ENCODE data around the gene IER5L. TPM values are rescaled to one million over a fixed set of nuclear protein-coding genes. Genes with fewer than 3 reads are reported as not detected.

Gene IER5L
- total and polyA plus RNA-seq, 10 donors, result 3.9 to 14.0 (median 8.2) TPM

DNA sequence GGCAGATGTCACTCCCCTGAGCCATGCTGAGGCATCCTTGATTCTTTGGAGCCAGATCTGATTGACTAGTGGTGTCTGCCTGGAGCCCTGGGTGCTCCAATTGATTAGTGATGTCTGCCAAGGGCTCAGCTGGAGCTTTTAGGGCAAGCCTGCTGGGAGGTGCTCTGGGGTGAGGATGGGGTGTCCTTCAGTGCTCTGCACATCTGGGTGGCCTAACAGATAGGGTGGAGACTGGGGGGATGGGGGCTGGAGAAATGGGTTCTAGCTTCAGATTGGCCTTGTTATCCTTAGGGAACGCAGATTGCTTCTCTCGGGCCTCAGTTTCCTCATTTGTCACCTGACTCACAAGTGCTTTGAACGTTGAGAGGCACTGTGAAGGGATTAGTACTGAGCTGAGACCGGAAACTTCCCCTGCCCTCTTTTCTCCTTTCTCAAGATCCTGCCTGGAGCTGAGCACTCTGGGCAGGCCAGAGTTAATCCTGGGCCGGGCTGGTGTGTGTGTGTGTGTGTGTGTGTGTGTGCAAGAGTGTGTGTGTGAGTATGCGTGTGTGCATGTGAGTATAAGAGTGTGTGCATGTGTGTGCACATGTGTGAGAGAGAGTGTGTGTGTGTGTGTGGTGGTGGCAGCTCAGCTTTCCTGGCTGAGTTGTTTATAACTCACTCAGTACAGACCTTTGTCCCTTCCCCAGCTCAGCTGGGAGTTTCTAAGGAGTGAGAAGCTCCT lies 5.6 kb upstream of the IER5L start:
- intact Hi-C loops (cut with DNase I; ENCODE audit: low total_unique reads), result no loop called here
- Histone ChIP-seq H3K4me1 (peaks cover 1 to 16% (median 4%) of the 10 kb centered on the region in 6 donors), H3K9me3 (peaks cover 0 to 8% (median 2%) of the 10 kb centered on the region in 8 donors), H3K36me3 (no peaks in the 10 kb centered on the region), H3K27me3 (replicated peaks in 1 of 7) (peaks cover 0 to 13% (median 0%) of the 10 kb centered on the region in 7 donors), H3K4me3 (no peak overlapping the region), H3K27ac (no peak overlapping the region)
- 59 to 81% (median 73%) methylated on average over 6 of the region's 6 CpGs for WGBS, 5 donors
- DNase-seq, result no peak
- TF ChIP-seq POLR2AphosphoS5 (IDR thresholded peaks at IDR 0.05) (no peak), POLR2A (IDR thresholded peaks at IDR 0.05) (no peak)
- TF ChIP-seq, protein P1, sequence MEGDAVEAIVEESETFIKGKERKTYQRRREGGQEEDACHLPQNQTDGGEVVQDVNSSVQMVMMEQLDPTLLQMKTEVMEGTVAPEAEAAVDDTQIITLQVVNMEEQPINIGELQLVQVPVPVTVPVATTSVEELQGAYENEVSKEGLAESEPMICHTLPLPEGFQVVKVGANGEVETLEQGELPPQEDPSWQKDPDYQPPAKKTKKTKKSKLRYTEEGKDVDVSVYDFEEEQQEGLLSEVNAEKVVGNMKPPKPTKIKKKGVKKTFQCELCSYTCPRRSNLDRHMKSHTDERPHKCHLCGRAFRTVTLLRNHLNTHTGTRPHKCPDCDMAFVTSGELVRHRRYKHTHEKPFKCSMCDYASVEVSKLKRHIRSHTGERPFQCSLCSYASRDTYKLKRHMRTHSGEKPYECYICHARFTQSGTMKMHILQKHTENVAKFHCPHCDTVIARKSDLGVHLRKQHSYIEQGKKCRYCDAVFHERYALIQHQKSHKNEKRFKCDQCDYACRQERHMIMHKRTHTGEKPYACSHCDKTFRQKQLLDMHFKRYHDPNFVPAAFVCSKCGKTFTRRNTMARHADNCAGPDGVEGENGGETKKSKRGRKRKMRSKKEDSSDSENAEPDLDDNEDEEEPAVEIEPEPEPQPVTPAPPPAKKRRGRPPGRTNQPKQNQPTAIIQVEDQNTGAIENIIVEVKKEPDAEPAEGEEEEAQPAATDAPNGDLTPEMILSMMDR (IDR thresholded peaks at IDR 0.05 in 8 of 11, conservative IDR thresholded peaks at IDR 0.05 in 3 of 11), result no peak

DNA sequence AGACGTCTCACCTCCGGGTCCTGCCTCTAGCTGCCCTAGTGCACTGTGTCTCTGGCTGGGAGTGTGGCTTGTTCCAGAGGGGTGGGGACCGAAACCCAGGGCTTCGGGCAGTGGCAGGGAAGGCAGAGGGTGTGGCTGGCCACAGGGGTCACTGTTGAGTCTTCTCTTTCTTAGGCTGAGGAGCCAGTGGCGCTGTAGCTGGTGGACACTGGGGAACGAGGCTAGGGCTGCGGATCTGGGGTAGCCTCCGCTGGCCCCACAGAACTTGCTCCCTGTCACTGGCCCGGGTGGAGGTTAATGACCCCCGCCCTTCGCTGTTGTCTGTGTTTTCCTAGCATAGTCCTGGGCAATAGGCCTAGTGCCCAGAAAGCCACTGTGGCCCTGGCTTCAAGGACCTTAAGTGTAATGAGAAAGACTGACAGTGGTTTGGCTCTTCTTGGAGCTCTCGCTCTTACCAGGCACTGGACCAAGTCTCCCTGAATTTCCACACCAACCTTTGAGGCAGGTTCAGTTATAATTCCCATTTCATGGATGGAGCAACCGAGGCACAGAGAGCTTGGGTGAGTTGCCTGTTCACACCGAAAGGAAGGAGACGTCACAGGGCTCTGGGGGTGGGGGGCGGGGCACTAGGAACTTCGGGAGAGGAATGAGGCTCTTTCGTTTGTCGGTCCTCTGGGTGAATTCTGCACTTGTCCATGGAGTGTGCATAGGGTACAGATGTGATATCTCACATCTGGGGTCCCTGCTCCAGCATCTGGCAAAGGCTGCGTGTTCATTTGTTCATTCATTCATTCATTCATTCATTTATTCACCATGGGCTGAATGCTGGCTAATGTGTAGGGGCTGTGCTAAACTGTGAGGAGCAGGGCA lies 4.8 kb upstream of the IER5L start:
- Histone ChIP-seq H3K4me1 (peaks cover 6 to 24% (median 10%) of the 10 kb centered on the region in 6 donors), H3K36me3 (no peaks in the 10 kb centered on the region), H3K9me3 (peaks cover 0 to 8% (median 2%) of the 10 kb centered on the region in 8 donors), H3K27me3 (replicated peaks in 1 of 7) (peaks cover 0 to 18% (median 0%) of the 10 kb centered on the region in 7 donors), H3K27ac (no peak overlapping the region), H3K4me3 (no peak overlapping the region)
- TF ChIP-seq, protein P1 (IDR thresholded peaks at IDR 0.05 in 8 of 11, conservative IDR thresholded peaks at IDR 0.05 in 3 of 11), result peak in 6 of 11 experiments; percentile 7 to 56 (median 37)
- TF ChIP-seq POLR2AphosphoS5 (IDR thresholded peaks at IDR 0.05) (no peak), POLR2A (IDR thresholded peaks at IDR 0.05) (no peak)
- DNase-seq, result no peak
- 76 to 82% (median 80%) methylated on average over 18 to 20 of the region's 20 CpGs for WGBS, 5 donors
- intact Hi-C loops (cut with DNase I; ENCODE audit: low total_unique reads), result no loop called here

DNA sequence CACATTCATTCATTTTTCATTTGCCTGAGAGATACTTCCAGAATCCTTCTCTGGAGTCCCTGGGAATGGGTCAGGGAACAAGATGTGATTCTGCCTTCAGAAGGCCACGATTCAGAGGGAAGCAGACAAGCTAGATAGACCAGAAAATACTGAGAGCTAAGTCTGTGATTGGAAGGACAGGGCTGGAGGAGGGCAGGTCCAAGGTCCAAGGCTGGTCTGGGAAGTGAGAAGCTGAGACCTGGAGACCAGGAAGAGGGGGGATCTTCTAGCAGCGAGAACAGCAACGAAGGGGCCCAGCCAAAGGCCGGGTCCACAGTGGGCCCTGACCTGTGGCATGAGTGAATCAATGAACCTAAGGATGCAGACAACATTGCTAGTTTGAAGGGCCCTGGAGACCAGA lies 4.1 kb upstream of the IER5L start:
- H3K27ac ChIP-seq, result no peak overlapping the region
- H3K36me3 ChIP-seq, result no peaks in the 10 kb centered on the region
- intact Hi-C loops (cut with DNase I; ENCODE audit: low total_unique reads), result no loop called here
- H3K4me3 ChIP-seq, result no peak overlapping the region
- peaks cover 0 to 22% (median 0%) of the 10 kb centered on the region in 7 donors for H3K27me3 ChIP-seq (replicated peaks in 1 of 7)
- H3K4me1 ChIP-seq, result peaks cover 6 to 28% (median 11%) of the 10 kb centered on the region in 6 donors
- peaks cover 0 to 5% (median 1%) of the 10 kb centered on the region in 8 donors for H3K9me3 ChIP-seq
- DNase-seq, result no peak
- 83 to 96% (median 94%) methylated on average over 4 of the region's 4 CpGs for WGBS, 5 donors
- TF ChIP-seq, protein P1 (IDR thresholded peaks at IDR 0.05 in 8 of 11, conservative IDR thresholded peaks at IDR 0.05 in 3 of 11), result no peak
- TF ChIP-seq POLR2A (IDR thresholded peaks at IDR 0.05), result no peak
- TF ChIP-seq POLR2AphosphoS5 (IDR thresholded peaks at IDR 0.05), result no peak

DNA sequence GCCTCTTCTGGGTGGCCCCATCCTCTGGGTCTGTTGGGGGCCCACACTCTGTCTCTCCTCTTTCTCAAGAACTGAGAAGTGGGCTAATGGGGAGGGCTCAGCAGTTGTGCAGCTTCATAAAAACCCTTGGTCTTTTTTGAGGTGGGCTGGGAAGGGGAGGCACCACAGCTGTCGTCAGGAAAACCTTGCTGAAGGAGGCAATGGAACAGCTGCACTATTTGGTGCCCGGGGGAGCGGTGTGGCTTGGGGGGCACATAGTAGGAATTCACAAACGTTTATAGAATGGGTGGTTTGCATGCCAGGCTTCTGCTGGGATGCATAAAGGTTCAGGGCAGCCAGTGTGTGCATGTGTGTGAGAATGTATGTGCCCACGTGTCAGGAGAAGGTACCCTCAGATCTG lies 3.2 kb upstream of the IER5L start:
- no peak for DNase-seq
- peaks cover 6 to 37% (median 20%) of the 10 kb centered on the region in 6 donors for H3K4me1 ChIP-seq
- intact Hi-C loops (cut with DNase I; ENCODE audit: low total_unique reads), result no loop called here
- H3K4me3 ChIP-seq, result no peak overlapping the region
- 75 to 83% (median 80%) methylated on average over 5 of the region's 5 CpGs for WGBS, 5 donors
- no peak overlapping the region for H3K27ac ChIP-seq
- no peaks in the 10 kb centered on the region for H3K9me3 ChIP-seq
- no peak for TF ChIP-seq POLR2AphosphoS5 (IDR thresholded peaks at IDR 0.05)
- TF ChIP-seq POLR2A (IDR thresholded peaks at IDR 0.05), result no peak
- TF ChIP-seq, protein P1 (IDR thresholded peaks at IDR 0.05 in 8 of 11, conservative IDR thresholded peaks at IDR 0.05 in 3 of 11), result no peak
- H3K36me3 ChIP-seq, result no peaks in the 10 kb centered on the region
- peaks cover 0 to 31% (median 0%) of the 10 kb centered on the region in 7 donors for H3K27me3 ChIP-seq (replicated peaks in 1 of 7)
